GM19452 (cell line): Measurements from ENCODE around the gene SEMA3C.

Experiments
- ATAC-seq: cut with Tn5 transposase; IDR thresholded peaks from one replicate; pipeline ENCODE4 v1.9.1; 2021; ENCODE audit not compliant: unreplicated experiment

SEMA3C gene

DNA sequence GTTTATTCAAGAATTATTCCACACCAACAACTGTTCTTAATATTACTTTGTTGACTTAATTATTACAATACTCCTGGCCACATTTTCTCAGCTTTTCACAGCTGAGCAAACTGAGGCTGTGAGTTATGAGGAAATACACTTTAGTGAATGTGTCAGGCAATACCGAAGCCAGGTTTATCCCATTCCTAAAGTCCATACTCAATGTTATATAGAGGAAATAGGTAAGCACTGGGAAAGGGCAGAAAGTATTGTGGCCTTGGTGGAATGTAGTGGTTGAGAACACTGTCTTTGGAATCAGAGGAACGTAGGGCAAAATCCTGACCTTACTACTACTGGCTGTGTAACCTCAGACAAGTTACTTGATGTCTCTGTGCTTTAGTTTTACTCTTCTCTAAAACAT lies 169.6 kb downstream of the SEMA3C start:
- no peak for ATAC-seq

DNA sequence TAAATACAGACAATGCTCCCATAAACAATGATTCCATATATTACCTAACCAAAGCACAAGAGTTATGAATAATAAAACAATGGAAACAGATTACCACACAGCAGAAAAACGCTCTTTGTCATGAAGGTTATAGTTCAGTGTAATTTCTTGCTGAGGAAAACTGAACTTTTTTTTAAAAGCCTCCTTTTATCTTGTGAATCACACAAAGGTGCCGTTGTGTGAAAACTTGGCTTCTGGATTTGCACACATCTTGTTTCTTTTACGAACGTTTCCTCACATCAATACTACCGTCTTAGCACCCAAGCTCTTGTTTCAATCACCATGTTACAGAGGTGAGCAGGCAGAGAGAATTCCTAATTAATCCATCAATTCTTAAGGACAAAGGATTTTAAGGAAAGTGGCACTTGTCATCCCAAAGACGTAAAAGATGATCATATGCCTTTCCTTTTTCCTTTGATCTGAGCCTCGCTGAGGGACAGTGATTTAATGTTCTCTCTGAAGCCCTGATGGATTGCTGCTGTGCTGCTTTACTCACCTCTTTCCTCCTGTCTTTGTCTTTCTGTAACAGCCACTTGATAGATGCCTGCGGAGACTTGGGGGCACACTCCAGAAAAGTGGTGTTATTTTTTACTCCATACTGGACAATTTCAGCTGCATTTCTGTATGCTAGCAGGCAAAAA lies 170.3 kb downstream of the SEMA3C start:
- ATAC-seq = no peak

DNA sequence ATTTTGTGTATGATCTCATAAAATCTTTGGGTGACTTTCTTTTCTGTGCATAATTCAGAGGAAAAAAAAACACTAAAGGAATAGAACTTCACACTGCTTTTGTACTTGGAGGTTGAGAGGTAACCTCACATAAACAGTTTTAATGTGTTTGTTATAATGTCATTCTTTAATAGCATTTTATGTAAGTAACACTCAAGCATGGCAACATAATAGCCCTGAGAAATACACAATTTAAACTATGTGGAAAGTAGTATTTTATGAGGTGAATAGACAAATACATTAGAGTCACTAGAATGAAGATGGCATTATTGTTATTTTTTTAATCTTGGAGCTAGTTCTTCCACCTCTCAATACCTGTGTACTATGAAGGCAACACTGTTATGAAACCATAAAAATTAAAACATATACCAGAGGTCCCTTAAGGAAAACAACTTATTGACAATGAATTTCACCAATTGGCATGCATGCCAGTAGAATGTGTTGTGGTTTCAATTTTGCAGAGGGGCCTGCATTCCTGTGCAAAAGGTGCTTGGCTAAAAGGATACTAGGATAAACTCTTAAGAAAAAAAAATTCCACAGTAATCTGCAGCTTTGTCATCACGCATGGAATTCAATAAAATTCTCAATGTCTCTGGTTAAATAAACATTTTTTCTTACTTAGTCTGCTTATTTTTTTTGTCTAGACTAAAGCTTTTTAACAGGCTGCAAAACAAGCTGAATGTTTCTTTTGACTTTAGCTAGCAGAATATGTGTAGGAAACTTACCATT lies 177.9 kb downstream of the SEMA3C start:
- ATAC-seq = no peak

DNA sequence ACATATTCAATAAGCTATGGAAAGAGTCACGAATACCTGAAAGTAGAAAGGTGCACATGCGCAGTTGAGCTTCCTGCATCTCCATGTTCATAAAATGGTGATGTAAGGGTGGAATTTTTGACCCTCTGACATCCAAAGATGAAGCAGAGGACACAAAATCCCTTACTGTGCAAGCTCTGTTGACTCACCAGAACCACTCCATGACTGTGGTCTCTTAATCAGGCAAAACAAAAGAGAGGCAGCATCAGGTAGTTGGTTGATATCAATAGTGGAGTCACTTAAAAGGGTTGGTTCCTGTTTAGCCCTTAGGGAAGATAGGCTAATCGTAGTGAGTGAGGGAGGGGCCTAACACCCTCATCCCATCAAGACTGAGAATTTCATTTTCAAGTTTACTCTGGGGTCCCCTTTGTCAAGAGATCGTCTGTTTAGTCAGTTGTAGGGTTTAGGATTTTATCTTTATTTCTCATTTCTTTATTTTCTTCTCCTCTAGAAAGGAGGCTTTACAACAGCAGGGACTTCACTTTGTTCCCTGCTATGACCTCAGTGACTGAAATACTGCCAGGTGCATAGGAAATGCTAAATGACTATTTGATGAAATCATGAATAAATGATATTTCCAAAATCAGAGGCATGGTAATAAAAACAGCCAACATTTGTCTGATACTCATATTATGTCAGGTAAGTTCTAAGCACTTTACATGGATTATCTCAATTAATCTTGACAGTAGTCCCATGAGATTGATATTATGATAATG lies 182.3 kb downstream of the SEMA3C start:
- no peak for ATAC-seq

DNA sequence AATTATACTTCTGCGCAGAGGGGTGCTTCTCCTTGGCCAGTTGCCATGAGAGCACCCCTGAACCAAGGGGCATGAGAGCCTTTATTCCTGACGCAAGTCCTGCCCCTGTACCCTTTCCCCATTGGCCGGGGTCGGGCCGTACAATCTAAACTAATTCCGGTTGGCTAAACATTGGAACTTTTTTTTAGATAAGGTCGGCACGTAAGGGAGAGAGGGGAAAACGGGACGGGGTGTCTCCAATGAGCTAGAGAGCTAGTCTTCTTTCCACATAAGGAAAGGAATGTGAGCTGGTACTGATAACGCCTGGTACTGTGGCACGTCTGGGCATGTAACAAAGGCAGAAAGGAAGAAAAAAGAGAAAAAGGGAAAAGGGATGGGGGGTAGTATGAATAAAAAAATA lies 183.5 kb downstream of the SEMA3C start:
- no peak for ATAC-seq

DNA sequence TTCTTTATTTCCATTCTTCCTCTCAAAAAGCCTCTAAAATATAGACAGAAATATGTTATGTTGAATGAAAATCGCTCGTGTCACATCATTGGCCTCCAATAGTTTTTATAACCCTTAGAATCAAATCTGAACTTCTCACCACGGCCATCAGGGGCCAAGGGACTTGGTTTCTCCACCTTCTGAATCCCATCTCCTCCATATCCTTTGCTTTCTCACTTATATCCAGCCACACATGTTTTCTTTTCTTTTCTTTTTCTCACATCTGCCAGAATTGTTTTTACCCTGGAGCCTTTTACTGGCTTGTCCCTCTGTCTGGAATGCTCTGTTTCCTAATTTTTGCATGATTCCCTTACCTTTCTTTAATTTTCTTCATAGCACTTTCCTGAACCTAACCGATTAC lies 184.8 kb downstream of the SEMA3C start:
- no peak for ATAC-seq

DNA sequence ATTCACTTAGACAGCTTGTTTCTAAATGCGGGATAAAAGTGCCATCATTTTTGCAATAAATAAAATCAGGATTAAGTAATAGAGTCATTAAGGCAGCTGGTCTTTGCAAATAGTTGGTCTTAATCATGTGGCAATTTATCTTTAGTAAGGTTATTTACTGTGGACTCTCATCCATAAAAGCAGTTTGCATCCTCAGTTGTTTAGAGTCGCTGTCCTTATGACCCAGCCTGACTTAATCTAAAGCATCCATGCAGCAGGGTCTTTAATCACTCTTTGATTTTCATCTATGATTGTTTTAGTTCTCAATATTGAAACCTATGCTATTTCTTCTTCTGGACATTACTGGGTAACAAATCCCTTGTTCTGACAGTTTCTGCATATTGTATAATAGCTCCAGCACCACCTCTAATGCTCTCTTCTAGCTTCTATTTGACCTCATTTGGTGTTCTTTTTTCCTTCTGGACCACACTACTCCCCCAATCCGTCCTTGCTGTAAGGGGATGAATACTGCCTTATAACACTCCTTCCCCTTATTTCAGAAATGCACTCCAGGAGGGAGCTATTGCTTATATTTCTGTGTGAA lies 185.4 kb downstream of the SEMA3C start:
- no peak for ATAC-seq

DNA sequence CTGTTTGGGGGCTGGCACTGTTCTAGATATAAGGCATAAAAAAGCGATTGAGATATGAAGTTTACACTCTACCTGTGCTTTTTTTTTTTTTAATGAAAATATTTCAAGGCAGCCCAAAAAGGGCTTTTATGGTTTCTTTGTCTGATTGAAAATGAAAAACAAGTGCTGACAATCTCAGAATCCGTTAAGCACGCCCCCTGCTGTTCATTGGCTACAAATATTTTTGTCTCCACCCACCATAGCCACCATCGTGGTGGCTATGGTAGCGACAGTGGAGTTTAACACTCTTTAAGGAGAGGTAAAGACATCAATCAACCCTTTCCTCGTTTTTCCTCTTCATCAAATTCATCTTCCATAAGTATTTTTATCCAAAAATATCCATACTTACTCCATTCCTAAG lies 186.2 kb downstream of the SEMA3C start:
- ATAC-seq = no peak

DNA sequence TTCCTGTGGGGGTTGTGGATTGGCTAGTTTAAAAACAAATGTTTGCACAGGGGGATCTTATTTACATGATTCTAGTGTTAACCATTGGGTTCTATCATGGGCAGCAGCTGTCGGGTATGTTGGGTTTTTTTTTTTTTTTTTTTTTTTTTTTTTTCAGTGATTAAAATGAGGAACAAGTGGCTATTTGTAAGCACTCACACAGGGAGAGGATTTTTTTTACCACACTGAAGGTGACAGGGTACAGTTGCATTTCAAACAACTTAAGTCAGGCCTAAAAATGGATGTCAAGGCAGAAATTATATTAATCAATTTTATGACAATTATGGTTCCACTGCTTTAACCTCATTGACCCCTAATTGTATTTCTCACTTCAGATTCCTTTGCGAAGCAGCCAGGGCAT lies 187.6 kb downstream of the SEMA3C start:
- no peak for ATAC-seq

DNA sequence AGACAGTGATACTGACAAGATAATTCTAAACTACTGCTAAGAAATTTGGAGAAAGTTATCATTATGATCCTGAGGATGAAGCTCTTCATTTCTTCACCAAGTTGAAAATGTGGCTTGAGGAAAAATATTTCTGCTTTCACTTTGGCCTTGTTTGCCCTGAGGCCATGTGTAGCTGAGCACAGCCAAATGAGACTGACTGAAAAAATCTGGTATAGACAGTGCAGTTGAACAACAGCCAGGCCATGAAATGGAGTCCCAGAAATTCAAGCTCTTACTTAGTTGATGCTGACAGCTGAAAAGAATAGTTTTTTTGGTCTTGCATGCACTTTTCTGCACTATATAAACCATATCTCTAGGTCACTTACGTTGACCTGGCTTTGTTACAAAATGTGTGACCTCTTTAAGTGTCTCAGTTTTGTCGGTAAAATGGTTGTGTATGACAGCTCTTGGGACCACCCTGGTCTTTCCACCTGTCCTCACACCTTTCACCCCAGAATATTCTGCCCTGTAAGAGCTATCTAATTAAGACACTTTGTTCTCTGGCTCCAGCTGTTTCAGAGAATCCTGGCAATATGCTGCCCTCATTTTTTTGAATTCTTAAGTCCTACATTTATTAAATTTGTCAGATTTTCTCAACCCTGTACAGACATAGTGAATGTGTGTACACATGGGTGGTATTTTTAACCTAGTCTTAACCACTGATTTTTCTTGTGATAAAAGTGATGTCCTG lies 189.1 kb downstream of the SEMA3C start:
- no peak for ATAC-seq

DNA sequence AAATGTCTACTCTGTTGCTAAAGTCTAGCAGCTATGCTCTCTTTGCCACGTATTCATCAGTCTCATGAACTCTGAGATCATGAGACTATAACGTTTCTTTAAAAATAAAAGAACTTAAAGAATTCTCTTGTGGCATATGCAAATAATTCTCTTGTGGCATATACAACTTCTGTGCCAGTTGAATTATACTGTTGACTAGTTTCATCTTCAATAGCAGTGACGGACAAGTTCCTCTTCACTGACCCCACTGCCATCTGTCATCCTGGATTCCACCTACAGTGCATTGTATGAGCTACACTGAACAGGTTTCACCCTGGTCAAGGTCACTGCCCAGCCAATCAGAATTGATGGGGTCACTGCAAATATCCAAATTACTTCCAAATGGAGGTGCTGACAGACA lies 192.2 kb downstream of the SEMA3C start:
- no peak for ATAC-seq

DNA sequence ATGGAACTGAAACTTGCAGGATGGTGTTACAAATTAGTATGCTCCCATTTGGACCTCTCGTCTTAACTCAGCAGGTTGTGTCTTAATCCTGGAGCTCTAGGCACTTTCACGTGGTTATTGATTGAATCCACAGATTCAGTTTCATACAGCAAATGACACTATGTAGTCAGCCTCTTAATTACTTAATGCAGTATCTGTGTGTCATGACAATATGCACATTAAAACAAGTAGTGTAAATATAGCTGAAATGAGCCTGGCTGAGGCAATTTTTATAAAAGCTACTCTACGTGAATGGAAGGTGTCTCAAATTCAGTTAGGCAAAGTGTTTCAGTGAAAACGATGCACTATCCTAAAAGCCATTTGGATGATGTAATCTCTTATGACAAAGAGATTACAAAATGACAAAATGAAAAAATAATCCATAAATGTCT lies 193.7 kb downstream of the SEMA3C start:
- no peak for ATAC-seq

DNA sequence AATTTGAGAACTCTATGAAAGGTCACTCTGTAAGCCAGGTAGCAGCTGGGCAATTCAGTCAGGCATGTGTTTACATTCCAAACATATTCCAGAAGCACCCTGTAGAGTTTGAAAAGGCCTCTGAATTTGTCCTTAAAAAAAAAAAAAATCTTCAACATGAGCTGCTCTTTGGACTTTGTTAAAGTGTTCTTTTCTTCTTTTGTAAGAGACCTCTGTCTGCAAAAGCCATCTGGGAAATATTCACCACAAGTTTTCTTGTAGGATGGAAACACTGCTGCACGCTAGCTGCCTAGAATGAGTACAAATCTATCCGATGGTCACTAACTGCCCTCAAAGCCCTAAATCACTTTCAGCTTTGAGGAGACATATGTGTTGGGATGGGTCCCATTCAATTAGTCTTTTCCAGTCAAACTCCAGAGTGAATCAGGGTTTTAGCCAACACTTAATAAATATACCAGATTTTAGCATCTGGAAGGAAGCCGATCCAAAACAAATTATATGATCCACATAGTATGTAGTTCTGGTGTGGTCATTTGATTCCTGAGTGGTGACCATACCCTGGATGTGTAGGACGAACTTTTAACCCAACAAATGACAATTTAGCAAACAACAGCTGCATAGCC lies 194.5 kb downstream of the SEMA3C start:
- ATAC-seq = no peak

DNA sequence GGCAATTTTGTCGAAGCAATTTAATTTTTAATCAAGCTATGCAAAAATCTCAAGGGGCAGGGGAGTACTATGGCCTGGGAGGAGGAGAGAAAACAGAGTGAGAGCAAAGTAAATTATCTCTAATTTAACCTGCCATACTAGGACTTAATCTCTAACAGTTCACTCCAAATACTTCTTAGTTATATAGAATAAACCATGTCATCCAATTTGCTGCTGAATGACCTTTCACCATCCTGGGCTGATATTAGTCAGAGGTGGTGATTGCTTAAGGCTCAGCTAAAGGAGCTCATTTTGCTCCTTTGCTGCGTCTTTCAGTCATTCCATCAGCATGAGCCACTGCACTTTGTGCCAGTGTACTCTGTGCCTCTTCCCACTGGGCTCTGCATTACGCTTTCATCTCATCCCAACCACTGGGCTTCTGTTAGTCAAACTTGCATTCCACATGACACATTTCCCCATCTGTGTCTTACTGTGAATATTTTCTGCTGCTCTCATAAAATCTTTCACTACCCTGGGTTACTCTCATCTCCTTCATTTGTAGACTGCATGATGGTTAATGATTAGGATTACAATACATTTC lies 196.1 kb downstream of the SEMA3C start:
- no peak for ATAC-seq

DNA sequence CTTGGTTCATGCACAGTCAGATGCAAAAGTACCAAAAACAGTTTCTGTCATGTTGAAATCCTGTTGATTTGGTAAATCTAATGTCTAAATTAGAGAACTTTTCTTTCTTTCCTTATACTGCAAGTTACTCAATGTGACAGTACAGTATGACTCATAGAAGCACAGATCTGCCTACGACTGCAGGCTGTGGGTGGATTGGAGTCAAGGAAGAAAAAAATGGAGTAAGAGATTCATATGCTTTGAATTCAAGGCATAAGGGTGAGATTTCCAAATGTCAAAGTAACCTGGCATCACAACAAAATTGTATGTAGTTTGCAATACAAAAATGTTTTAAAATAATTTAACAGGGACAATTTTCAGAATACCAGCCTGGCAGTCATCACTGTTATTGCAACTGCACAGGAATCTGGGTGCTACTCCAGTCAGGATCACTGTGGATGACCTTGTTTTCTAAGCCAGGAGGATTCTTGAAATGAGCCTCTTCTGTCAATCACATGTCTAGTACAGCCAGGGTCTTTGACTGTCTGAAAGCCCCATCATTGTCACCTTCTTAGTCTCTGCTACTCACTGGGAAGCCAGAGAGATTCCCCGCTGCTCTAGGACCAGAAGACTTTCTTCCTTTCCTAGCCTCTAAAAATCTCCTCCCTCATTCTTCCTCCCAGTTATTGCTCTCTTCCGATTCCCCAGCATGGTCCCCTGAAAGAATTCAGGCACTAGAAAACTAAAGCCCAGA lies 196.8 kb downstream of the SEMA3C start:
- ATAC-seq = no peak

DNA sequence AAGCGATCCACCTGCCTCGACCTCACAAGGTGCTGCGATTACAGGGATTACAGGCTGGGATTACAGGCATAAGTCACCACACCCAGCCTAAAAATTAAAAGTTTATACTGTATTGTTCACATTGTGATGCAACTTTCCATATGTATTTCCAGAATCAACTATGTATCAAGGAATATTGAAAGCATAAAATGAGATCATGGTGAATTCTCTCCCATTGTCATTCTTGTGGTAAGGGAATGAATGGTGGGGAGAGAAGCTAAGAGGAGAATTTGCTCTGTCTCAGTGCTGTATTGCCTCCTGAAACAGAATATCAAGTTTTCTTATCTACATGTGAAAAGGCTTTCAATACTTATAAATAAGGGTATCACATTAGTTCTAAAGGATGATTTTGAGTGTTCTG lies 198.7 kb downstream of the SEMA3C start:
- ATAC-seq = no peak

DNA sequence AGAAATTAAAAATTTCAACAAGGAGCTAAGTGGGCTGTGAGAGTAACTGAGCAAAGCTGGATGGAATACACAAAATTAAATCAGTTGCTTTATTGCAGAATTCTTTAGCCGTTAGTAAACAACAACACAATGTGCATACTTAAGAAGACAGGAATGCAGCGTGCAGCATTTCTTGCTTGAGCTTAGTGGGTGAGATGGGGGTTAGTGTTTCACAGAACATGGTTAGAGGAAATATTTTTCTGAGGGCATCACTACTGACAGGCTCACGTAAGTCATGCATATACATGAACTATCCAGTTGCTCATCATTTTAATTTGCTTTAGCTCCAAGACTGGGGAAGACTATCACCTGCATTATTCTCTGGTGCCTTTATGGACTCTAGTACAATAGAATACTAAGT lies 199.6 kb downstream of the SEMA3C start:
- no peak for ATAC-seq

DNA sequence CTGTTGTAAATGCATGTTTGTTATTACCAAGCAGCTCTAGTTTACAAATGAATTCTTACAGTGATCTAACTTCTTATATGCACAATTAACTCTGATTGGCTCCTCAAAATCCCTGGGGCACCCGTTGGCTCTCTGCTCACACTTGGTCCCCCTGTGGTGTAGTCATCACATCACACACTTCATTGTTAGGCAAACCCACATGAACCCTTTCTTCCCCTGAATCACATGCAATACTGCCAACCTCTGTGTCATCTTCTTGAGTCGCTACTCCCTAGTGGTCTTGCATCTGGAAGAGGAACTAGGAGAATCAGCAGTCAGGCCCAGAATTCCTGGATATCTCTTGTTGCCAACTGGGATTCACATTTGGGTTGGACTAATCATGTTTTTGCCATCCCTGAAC lies 207.3 kb downstream of the SEMA3C start:
- no peak for ATAC-seq

DNA sequence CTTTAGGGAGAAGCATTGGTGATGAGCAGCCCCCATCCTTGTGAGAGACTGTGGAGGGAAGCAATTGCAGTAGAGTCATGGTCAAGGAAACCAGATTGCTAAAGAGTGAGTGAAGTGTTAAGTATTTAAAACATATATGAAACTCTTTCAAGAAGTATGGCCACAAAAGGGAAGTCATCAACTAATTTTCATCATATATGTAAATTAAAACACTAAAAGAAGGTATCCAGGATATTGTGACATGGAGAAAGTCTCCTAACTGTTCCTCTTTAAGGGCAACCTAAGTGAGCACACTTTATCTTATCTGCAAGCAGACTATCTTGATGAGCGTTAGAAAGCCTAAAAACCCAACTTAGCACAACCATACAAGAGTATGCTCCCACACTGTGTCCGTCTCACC lies 210.7 kb downstream of the SEMA3C start:
- no peak for ATAC-seq

DNA sequence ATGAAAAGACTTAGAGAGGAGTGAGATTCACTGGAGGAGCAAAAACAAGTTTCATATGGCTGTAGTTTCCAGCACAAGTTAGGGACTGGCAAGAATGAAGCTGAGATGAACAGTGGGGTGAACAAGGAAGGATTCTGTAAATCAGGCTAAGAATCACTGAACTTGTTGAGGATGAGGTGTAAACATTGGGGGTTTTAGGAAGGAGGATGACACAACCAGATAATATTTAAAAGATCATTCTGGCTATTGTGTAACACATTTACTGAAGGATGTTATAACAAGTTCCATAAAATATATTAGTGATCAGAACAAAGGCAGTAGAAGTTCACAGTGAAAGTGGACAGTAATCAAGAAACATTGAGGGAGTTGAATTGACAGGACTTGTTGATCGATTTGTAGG lies 211.5 kb downstream of the SEMA3C start:
- no peak for ATAC-seq
